Naive thymus-derived CD8-positive, alpha-beta T cell (primary cell): ENCODE data around the gene RNH1. TPM values are rescaled to one million over a fixed set of nuclear protein-coding genes. Genes with fewer than 3 reads are reported as not detected.

Experiments
- ATAC-seq, 2 donors: fragments of 150-1000 bp; cut with Tn5 transposase in 1 of 2; sonication (Bioruptor Pico), chemical (Tn5 transposase) in 1 of 2; 1 replicate in 1 of 2; 2 replicates in 1 of 2; pipeline ENCODE4 v1.10.0; 2021; ENCODE audit warnings: mild to moderate bottlenecking in 2 of 2, moderate library complexity in 2 of 2
- POLR2A ChIA-PET: fragments of 350-600 bp; sonication (Branson Sonifier 250); formaldehyde crosslinking; loops from one replicate; lab custom pipeline; 2021; ENCODE audit warnings: antibody characterized with exemption; lab: Charles Lee
- DNase-seq, 10 donors: peaks; one replicate each; pipeline versions ENCODE4 v3.0.0 to v3.0.0-alpha.2; 2020 to 2022
- H3K27ac Mint-ChIP-seq, 10 donors: one replicate each; pipeline ENCODE4 v1.8.0; 2020 to 2022; ENCODE audit warnings: mild to moderate bottlenecking in 10 of 10, mixed read lengths in 10 of 10, moderate library complexity in 4 of 10, inconsistent platforms in 1 of 10
- H3K27me3 Mint-ChIP-seq, 5 donors: one replicate each; pipeline ENCODE4 v1.8.0; 2021 to 2022; ENCODE audit warnings: mixed read lengths in 5 of 5
- H3K36me3 Mint-ChIP-seq, 3 donors: one replicate each; pipeline ENCODE4 v1.8.0; 2020 to 2022; ENCODE audit warnings: mixed read lengths in 3 of 3, mild to moderate bottlenecking in 2 of 3, inconsistent platforms in 1 of 3
- H3K4me1 Mint-ChIP-seq, 4 donors: one replicate each; pipeline ENCODE4 v1.8.0; 2021 to 2022; ENCODE audit warnings: mixed read lengths in 4 of 4
- H3K4me3 Mint-ChIP-seq, 10 donors: one replicate each; pipeline ENCODE4 v1.8.0; 2020 to 2022; ENCODE audit warnings: mild to moderate bottlenecking in 10 of 10, mixed read lengths in 10 of 10, moderate library complexity in 6 of 10, inconsistent platforms in 1 of 10
- H3K9me3 Mint-ChIP-seq, 9 donors: one replicate each; pipeline ENCODE4 v1.8.0; 2020 to 2022; ENCODE audit warnings: mixed read lengths in 9 of 9, mild to moderate bottlenecking in 3 of 9, inconsistent platforms in 1 of 9, moderate library complexity in 1 of 9
- polyA plus RNA-seq, 3 donors: library from polyadenylated mRNA; unstranded; fragments of 300-500 nt; fragmentation: Illumina TruSeq; gene quantifications; one replicate each; pipeline ENCODE4 v1.2.3, GENCODE V29; 2021
- total RNA-seq, 8 experiments: library from RNA in 2 of 8; stranded (reverse) in 2 of 8; gene quantifications; one replicate each; pipeline ENCODE4 v1.2.3 and lab custom pipeline; 2021 to 2026

The RNH1 gene
- total and polyA plus RNA-seq, 5 experiments from 2014 or later, result 102 to 198 (median 152) TPM

GRCh38 chr11:453564-453963 lies 53.5 kb downstream of the RNH1 start:
- POLR2A ChIA-PET, result interaction anchor here (1.1 to 1.2 kb wide), 2 partner anchors 47 to 57 kb away, joined by 3 to 5 read pairs; no protein-coding TSS in a partner anchor
- Mint-ChIP-seq H3K36me3 (peaks cover 0 to 18% (median 2%) of the 10 kb centered on the region in 3 donors), H3K4me3 (no peak overlapping the region), H3K9me3 (no peaks in the 10 kb centered on the region), H3K27ac (peak overlapping the region in 7 of 10 donors; percentile 28 to 79 (median 55)), H3K27me3 (no peaks in the 10 kb centered on the region), H3K4me1 (peaks cover 31 to 64% (median 47%) of the 10 kb centered on the region in 4 donors)
- ATAC-seq, result no peak
- DNase-seq, result peak in 1 of 10 donors; percentile 55

- no peak for DNase-seq
- Mint-ChIP-seq H3K4me3 (peak overlapping the region in 1 of 10 donors; percentile 15), H3K9me3 (no peaks in the 10 kb centered on the region), H3K27me3 (no peaks in the 10 kb centered on the region), H3K27ac (peak overlapping the region in 7 of 10 donors; percentile 55 to 85 (median 79)), H3K36me3 (peaks cover 0 to 18% (median 2%) of the 10 kb centered on the region in 3 donors), H3K4me1 (peaks cover 33 to 66% (median 52%) of the 10 kb centered on the region in 4 donors)
- ATAC-seq, result no peak
- POLR2A ChIA-PET, result interaction anchor here (1.1 to 6.8 kb wide), 3 partner anchors 45 to 56 kb away, joined by 3 to 135 read pairs (median 5); no protein-coding TSS in a partner anchor
These were observed 54.0 kb downstream of the RNH1 start for GRCh38 chr11:452916-453527.

- Mint-ChIP-seq H3K9me3 (no peaks in the 10 kb centered on the region), H3K36me3 (peaks cover 0 to 18% (median 2%) of the 10 kb centered on the region in 3 donors), H3K27ac (peak overlapping the region in 7 of 10 donors; percentile 19 to 97 (median 60)), H3K4me1 (peaks cover 29 to 62% (median 47%) of the 10 kb centered on the region in 4 donors), H3K27me3 (no peaks in the 10 kb centered on the region), H3K4me3 (peak overlapping the region in 1 of 10 donors; percentile 32)
- POLR2A ChIA-PET, result interaction anchor here (0.6 to 7.8 kb wide), 6 partner anchors 37 to 245 kb away, joined by 3 to 144 read pairs (median 26); partner anchors contain the start of genes BET1L, RIC8A and SIGIRR
- DNase-seq (no peak), ATAC-seq (no peak)
These were observed 54.8 kb downstream of the RNH1 start for GRCh38 chr11:452203-452744.

GRCh38 chr11:451738-452137 lies 55.3 kb downstream of the RNH1 start:
- ATAC-seq (no peak), DNase-seq (no peak)
- Mint-ChIP-seq H3K27me3 (no peaks in the 10 kb centered on the region), H3K9me3 (no peaks in the 10 kb centered on the region), H3K36me3 (peaks cover 0 to 18% (median 2%) of the 10 kb centered on the region in 3 donors), H3K27ac (peak overlapping the region in 8 of 10 donors; percentile 85 to 98 (median 98)), H3K4me1 (peaks cover 23 to 58% (median 42%) of the 10 kb centered on the region in 4 donors), H3K4me3 (peak overlapping the region in 9 of 10 donors; percentile 87 to 99 (median 97))
- POLR2A ChIA-PET, result interaction anchor here (0.6 to 7.8 kb wide), 8 partner anchors 37 to 245 kb away, joined by 3 to 144 read pairs (median 22); partner anchors contain the start of genes BET1L, IFITM2, RIC8A and RNH1

GRCh38 chr11:450809-451451 lies 56.1 kb downstream of the RNH1 start:
- DNase-seq (peak; percentile 69 to 93 (median 84)), ATAC-seq (peak; percentile 62 to 64)
- H3K4me3 Mint-ChIP-seq, result peak overlapping the region; percentile 87 to 99 (median 97)
- POLR2A ChIA-PET, result interaction anchor here (0.8 to 7.8 kb wide), 13 partner anchors 36 to 244 kb away, joined by 3 to 144 read pairs (median 7); partner anchors contain the start of genes BET1L, IFITM2, RIC8A and RNH1
- H3K9me3 Mint-ChIP-seq, result no peaks in the 10 kb centered on the region
- H3K4me1 Mint-ChIP-seq, result peaks cover 19 to 50% (median 34%) of the 10 kb centered on the region in 4 donors
- peaks cover 0 to 18% (median 2%) of the 10 kb centered on the region in 3 donors for H3K36me3 Mint-ChIP-seq
- H3K27ac Mint-ChIP-seq, result peak overlapping the region; percentile 85 to 98 (median 97)
- H3K27me3 Mint-ChIP-seq, result no peaks in the 10 kb centered on the region

- Mint-ChIP-seq H3K4me3 (peak within 1 kb of the TSS; percentile 88 to 99 (median 97)), H3K27ac (peak within 1 kb of the TSS; percentile 85 to 98 (median 97)), H3K36me3 (peaks cover 0 to 17% (median 2%) of the 10 kb centered on the region in 3 donors), H3K4me1 (peaks cover 15 to 42% (median 30%) of the 10 kb centered on the region in 4 donors), H3K9me3 (no peaks in the 10 kb centered on the region), H3K27me3 (no peaks in the 10 kb centered on the region)
- POLR2A ChIA-PET, result interaction anchor here (0.8 to 7.8 kb wide), 22 partner anchors 9 to 243 kb away, joined by 3 to 144 read pairs (median 5); partner anchors contain the start of genes BET1L, IFITM2, IFITM3 and RIC8A
- peak; percentile 85 to 97 (median 92) for DNase-seq
- ATAC-seq, result peak; percentile 74 to 76
These were observed 56.9 kb downstream of the RNH1 start, which contains the start of gene PTDSS2 for GRCh38 chr11:449889-450808. TSS of gene PTDSS2 (plus strand) at chr11:450279. CDS start at chr11:450456, 177 bp downstream.

- H3K4me1 Mint-ChIP-seq, result peaks cover 11 to 35% (median 28%) of the 10 kb centered on the region in 4 donors
- peak overlapping the region; percentile 87 to 99 (median 97) for H3K27ac Mint-ChIP-seq
- ATAC-seq (peak; percentile 61 to 62), DNase-seq (peak; percentile 90 to 99 (median 94))
- peaks cover 0 to 7% (median 0%) of the 10 kb centered on the region in 3 donors for H3K36me3 Mint-ChIP-seq
- POLR2A ChIA-PET, result interaction anchor here (0.5 to 7.8 kb wide), 23 partner anchors 22 to 241 kb away, joined by 3 to 144 read pairs (median 5); partner anchors contain the start of genes BET1L, IFITM2, PGGHG and RIC8A
- H3K9me3 Mint-ChIP-seq, result no peaks in the 10 kb centered on the region
- peak overlapping the region; percentile 84 to 93 (median 88) for H3K4me3 Mint-ChIP-seq
- H3K27me3 Mint-ChIP-seq, result no peaks in the 10 kb centered on the region
These were observed 58.9 kb downstream of the RNH1 start for GRCh38 chr11:447923-448731.

- POLR2A ChIA-PET, result interaction anchor here (0.5 to 7.8 kb wide), 6 partner anchors 32 to 108 kb away, joined by 3 to 144 read pairs (median 7); partner anchors contain the start of genes RNH1 and SIGIRR
- Mint-ChIP-seq H3K27ac (peak overlapping the region in 5 of 10 donors; percentile 13 to 67 (median 46)), H3K27me3 (no peaks in the 10 kb centered on the region), H3K36me3 (peaks cover 0 to 3% (median 0%) of the 10 kb centered on the region in 3 donors), H3K4me3 (peak overlapping the region in 4 of 10 donors; percentile 14 to 42 (median 38)), H3K9me3 (no peaks in the 10 kb centered on the region), H3K4me1 (peaks cover 11 to 30% (median 24%) of the 10 kb centered on the region in 4 donors)
- no peak for DNase-seq
- no peak for ATAC-seq
These were observed 60.2 kb downstream of the RNH1 start for GRCh38 chr11:446891-447290.

GRCh38 chr11:445765-446588 lies 61.1 kb downstream of the RNH1 start:
- no peak for ATAC-seq
- POLR2A ChIA-PET, result interaction anchor here (0.6 to 7.8 kb wide), 4 partner anchors 31 to 129 kb away, joined by 3 to 144 read pairs (median 77); partner anchors contain the start of gene SIGIRR

More at GRCh38 chr11:445765-446588, 61.1 kb downstream of the RNH1 start:
- H3K4me3 Mint-ChIP-seq, result peak overlapping the region in 2 of 10 donors; percentile 36 to 39
- H3K36me3 Mint-ChIP-seq, result no peaks in the 10 kb centered on the region
- H3K4me1 Mint-ChIP-seq, result peaks cover 8 to 25% (median 19%) of the 10 kb centered on the region in 4 donors
- no peaks in the 10 kb centered on the region for H3K9me3 Mint-ChIP-seq
- DNase-seq, result no peak
- H3K27me3 Mint-ChIP-seq, result no peaks in the 10 kb centered on the region
- H3K27ac Mint-ChIP-seq, result peak overlapping the region in 7 of 10 donors; percentile 13 to 67 (median 32)
